GM18909 (cell line): Measurements from ENCODE around the gene SYCN.

ENCODE experiments used
- ATAC-seq: cut with Tn5 transposase; IDR thresholded peaks from one replicate; pipeline ENCODE4 v1.9.1; 2021; ENCODE audit warnings: mild to moderate bottlenecking; ENCODE audit not compliant: unreplicated experiment, poor library complexity

The SYCN gene

DNA sequence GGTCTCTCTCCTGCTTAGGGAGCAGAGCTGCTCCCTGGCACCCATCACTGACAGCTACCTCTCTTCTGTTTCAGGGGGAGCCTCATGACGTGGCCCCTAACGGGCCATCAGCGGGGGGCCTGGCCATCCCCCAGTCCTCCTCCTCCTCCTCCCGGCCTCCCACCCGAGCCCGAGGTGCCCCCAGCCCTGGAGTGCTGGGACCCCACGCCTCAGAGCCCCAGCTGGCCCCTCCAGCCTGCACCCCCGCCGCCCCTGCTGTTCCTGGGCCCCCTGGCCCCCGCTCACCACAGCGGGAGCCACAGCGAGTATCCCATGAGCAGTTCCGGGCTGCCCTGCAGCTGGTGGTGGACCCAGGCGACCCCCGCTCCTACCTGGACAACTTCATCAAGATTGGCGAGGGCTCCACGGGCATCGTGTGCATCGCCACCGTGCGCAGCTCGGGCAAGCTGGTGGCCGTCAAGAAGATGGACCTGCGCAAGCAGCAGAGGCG lies 30.5 kb downstream of the SYCN start:
- no peak for ATAC-seq

- ATAC-seq, result no peak
Measured at GRCh38 chr19:39172700-39173501, 31.2 kb downstream of the SYCN start.

DNA sequence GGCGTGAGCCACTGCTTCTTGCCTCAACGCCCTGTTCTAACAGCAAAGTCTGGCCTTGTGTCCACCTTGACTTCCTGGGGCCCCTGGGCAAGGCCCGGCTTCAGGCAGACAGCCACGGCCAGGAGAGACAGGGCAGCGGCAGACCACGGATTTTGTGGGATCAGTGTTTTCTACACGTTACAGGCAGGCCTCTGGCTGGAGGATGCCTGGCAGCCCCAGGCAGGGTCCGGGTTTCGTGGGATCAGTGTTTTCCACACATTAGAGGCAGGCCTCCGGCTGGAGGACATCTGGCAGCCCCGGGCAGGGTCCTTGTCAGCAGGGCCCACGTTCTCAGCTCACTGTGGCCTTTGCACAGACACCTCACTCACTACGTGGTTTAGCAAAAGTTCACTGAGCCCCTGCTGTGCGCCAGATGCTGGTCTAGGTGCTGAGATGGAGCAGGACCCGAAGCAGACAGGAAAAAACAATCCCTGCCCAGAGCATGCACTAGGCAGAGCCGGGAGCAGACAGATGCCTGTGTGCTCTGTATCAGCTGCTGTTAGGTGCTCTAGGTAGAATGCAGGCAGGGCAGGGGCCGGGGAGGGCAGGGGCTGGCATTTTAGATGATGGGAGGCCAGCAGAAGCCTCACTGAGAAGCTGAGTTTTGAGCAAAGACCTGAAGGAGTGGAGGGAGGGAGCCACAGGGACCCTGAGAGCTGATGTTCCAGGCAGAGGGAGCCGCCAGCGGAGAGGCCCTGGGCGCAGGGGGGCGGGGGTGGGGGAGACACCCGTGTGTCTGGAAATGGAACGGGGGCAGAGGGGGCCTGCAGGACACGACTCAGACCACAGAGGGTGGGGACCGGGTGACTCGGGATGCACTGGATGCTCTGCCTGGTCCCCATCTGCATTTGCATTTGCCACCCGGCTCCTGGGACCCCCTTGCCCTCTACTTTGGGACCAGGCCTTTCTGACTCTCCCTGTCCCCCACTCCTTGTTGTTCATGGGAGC lies 32.3 kb downstream of the SYCN start:
- no peak for ATAC-seq

- no peak for ATAC-seq
Measured at GRCh38 chr19:39170386-39171231, 33.5 kb downstream of the SYCN start.

GRCh38 chr19:39169143-39169810 lies 34.8 kb downstream of the SYCN start:
- ATAC-seq, result no peak

DNA sequence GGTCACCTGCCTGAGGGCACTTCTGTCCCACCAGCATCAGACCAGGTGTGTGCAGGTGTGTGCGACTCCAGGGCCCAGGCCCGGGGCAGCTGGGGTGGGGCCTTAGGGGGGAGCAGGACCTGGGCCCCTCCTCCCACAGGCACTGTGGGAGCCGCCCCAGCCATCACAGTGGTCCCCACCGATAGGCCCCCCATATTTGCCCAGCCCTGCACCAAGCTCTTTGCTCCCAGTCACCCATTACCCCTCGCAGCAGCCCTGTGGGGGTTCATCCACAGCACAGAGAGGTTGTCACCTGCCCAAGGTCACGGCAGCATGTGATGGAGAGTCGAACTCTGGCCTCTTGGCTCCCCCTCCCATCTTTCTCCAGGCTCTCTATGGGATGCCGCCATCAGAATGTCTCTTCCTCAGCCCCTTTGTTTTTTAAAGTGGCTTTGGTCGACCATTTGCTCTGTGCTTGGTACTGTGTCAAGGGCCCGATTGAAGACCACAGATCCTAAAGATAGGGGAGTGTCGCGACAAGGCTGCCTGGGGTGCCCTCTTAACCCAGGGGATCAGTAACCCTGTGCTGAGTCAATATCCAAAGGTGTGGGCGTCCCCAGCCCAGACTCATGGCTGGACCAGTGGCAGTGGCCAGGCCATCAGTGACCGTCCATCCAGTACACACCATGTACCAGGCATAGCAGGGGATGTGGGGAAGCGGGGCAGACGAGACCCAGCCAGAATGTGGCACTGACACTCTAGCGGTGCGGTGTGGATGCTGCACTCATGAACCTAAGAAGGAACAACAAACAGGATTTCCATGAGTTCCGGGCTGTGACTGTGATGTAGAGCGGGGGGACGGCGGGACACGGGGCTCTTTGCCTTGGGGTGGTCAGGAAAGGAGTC lies 35.6 kb downstream of the SYCN start:
- ATAC-seq, result no peak

GRCh38 chr19:39167461-39168257 lies 36.4 kb downstream of the SYCN start:
- no peak for ATAC-seq

DNA sequence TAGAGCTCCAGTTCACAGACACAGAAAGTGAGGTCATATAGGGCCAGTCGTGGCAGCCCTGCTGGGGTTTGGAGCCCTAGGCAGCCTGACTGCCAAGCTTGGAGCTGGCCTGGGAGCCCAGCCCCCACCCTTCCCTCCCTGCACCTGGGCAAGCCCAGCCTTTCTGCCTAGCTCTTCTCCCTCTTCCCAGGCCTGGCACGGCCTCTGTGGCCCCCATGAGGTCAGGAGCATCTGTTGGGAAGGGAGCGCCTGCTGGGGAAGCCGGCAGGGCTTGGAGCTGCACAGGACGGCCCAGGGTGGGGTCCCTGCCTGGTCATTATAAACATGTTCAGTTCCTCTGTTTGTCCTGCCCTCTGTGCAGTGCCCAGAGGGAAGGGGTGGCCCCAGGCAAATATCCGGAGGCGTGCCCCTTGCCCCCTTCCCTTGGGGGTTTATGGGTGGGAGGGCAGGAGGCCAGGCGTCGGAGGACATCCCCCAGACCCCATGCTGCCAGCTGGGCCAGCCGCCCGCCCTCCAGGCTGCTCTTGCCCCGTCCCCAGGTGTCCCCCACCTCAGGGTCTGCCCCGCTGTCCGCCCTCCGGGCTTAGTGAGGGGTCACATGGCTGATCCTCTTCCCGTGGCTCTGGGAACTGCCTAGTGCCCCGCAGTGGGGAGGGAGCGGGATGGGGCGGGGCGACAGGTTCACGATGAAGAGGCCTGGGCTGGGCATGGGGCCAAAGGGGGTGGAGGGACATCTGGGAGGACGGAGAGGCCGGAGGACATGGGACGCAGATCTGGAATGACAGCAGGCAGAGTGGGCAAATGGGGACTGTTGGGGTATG lies 37.3 kb downstream of the SYCN start:
- ATAC-seq, result no peak

DNA sequence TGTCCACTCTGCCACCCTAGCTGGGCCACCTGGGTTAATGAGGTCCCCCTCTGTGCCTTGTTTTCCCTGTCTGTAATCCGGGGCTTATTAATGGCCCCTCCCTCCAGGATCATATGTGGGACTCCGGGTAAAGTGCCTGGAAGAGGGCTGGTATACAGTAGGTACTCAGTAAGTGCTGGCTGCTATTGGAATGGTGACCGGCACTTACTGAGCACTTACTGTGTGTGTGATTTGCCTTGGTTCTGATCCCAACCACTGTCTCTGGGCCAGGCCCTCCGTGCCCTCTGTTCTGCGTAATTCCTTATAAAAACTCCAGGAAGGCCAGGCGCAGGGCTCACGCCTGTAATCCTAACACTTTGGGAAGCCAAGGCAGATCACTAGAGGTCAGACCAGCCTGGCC lies 38.2 kb downstream of the SYCN start:
- no peak for ATAC-seq

- ATAC-seq, result no peak
Measured at GRCh38 chr19:39164289-39164688, 39.8 kb downstream of the SYCN start.

GRCh38 chr19:39163621-39164020 lies 40.4 kb downstream of the SYCN start:
- no peak for ATAC-seq

DNA sequence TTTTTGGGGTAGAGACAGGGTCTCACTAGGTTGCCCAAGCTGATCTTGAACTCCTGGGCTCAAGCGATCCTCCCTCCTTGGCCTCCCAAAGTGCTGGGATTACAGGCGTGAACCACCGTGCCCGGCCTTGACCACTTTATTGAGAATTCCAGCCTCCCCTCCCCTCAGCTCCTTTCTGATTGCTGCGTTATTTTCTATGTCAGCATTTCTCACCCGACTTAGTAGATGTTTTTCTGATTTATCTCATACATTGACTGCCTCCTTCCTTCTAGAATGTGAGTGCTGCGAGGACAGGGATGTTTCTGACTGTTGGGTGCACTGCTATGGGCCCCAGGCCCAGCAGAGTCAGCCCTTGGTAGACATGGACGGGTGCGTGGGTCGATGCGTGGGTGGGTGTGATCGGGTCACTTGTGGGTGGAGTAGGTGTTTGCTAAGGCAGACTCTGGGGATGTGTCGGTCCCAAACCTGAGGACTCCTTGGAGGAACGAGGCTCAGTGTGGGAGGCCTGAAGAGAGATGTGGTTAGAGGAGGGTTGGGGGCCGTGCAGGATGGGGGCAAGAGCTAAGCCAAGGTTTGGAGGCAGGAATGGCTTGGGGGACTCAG lies 41.5 kb downstream of the SYCN start:
- no peak for ATAC-seq

GRCh38 chr19:39160889-39161672 lies 43.0 kb downstream of the SYCN start:
- no peak for ATAC-seq

GRCh38 chr19:39160523-39160861 lies 43.6 kb downstream of the SYCN start:
- ATAC-seq, result no peak

DNA sequence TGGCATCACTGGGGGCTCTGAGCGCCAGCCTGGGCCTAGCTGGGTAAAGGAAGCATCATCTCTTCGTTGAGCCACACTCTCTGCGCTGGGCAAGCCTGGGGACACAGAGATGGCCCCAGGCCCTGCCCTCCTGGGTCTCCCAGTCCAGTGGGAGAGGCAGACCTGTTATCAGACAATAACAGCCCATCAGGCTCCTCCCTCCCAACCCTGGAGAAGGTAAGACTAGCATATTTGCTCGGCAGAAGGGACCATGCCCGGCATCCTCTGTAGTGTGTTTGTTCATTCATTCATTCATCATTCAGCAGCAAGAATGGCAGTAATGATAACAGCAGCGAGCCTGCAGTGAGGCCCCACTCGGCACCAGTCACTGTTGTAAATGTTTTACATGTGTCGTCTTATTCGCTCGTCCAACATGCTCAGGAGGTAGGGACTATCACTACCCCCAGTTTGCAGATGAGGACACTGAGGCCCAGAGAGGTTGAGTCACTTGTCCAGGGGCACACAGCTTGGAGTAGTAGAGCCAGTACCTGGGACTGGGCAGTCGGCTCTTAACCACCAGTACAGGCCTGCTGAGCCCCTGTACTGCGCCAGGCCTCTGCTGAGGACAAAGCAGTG lies 45.3 kb downstream of the SYCN start:
- no peak for ATAC-seq

GRCh38 chr19:39157997-39158389 lies 46.1 kb downstream of the SYCN start:
- no peak for ATAC-seq
